GM19468 (cell line): ENCODE data around the gene VSNL1.

Experiments
- ATAC-seq: cut with Tn5 transposase; IDR thresholded peaks from one replicate; pipeline ENCODE4 v1.9.1; 2021; ENCODE audit warnings: mild to moderate bottlenecking, moderate library complexity, moderate number of reproducible peaks; ENCODE audit not compliant: unreplicated experiment; ENCODE audit errors: extremely low read depth

VSNL1 gene

DNA sequence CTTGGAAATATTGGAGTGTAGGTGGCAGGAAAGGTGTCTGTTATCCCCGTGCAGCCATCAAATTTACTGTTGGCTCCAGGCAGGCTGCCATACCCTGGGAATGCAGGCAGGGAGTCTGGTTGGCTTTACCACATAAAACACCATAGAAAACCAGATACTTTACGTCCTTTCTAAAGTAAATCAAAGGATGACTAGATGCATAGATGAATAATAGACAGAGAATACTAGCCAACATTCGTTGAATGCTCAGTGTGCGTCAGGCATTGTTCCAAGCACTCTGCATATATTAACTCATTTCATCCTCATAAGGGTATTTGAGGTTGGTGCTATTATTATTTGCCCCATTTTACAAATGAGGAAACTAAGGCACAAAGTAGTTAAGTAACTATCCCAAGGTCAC lies 65.2 kb downstream of the VSNL1 start:
- no peak for ATAC-seq

DNA sequence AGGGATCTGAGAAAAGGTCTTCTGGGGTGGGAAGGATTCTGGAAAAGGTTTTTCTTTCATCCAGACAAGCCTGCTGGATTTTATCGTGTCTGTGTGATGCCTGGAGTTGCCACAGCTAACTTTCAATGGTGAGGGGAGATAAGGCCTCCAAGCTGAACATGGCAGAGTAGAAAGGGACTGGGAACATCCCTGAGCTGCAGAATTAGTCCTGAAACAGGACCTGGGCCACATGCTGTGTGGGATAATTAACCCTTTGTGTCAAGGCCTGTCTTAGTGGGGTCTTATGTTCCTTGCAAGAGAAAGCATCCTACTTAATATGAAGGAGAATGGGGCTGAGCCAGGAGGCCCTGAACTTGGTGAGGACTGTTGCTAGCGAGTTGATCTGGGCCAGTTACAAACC lies 66.4 kb downstream of the VSNL1 start:
- ATAC-seq: no peak

DNA sequence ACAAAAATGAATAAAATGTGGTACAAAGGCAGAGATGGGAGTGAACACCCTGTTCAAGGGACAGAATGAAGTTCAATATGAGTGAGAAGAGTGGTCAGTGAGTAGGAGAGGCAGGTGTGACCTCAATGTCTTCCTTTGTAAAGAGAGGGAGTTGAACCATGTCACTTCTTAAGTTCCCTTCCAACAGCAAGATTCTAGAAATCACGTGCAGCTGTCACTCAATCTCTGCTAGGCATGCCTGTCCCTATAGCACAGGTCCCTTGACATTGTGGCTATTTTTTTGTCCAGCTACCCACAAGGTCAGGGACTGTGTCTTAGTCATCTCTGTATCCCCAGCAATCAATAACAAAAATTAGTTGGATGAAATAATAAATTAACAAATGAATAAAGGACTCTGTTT lies 66.9 kb downstream of the VSNL1 start:
- ATAC-seq: no peak

DNA sequence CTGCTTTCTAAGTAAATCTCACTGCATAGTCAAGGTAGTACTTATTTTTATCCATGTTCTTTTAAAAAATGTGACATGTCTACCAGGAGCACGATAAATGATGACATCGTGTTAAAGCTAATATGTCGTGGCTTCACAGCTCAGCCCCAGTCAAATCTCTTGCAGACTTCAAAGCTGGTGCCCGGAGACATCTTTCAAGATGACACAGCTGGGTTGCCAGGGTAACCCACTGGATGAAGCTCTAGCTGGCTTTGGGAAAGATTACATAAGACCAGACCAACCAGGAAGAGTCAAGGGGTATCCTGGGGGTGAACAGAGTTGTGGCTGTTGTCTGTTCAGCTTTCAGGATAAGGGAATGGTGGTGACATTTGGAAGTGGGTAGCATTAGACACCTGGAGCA lies 67.8 kb downstream of the VSNL1 start:
- ATAC-seq: no peak

DNA sequence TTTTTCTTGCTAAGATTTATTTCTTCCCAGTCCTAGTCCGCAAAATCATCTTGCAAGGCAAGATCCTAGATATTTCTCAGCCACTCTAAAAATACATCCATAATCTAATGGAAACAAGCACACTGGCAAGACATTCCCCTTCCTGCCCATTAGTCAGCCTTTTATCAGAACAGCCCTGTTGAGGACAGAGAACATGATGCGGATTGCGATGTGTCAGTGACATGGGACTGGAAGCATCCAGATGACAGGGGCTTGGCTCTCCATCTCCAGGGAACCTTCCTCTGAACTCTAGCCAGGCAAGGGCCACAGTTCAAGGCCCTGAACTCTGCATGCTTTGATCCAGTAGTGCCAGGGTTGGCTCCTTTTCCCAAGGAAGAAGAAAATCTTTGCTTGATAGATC lies 70.0 kb downstream of the VSNL1 start:
- no peak for ATAC-seq

DNA sequence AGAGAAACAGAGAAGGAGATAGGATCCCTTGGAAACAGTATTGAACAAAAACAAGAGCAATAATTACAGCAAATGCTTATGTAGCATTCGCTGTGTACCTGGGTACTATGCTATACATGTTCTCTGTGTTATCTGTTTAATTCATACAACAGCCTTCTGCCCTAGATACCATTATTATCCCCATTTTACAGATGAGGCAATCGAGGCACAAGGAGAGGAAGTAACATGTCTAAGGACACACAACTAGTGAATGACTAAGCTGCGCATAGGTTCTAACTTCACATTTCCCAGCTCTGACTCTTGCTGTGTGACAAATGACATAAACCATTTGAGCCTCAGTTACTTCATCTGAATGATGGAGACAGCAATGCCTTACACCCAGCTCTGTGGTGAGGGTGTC lies 70.5 kb downstream of the VSNL1 start:
- no peak for ATAC-seq

DNA sequence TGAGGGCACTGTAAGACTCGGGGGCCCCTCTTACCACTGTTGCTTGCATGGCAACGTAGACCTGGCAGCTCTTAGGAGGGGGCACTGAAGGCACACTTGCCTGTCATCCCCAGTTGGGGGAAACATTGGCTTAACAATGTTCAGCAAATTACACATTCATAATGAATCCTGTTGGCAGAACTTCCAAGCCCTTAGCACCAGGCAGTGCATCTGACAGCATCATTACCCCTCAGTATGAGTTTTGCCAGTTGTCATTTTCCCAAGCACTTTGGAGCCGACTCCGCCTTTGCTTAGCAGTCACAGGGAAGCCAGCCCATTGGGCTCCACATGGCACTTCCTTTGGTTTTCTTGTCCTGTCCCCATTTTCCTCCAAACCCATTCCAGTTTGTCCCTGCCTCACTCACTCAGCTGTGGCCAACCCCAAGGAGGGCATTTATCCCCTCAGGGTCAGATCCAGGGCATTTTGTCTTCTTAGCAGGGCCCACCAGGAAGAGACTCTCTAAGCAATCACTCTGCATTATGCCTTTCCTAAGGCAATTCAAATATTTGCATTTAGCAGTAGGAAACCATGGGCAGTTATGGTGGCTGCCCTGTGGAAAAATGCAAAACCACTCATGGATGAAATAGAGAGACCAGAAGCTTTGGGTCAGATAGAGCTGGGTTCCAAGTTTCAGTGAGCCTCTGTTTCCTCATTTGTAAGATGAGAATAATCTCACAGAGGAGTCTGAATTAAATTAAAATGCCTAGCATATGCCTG lies 73.9 kb downstream of the VSNL1 start:
- ATAC-seq: no peak

DNA sequence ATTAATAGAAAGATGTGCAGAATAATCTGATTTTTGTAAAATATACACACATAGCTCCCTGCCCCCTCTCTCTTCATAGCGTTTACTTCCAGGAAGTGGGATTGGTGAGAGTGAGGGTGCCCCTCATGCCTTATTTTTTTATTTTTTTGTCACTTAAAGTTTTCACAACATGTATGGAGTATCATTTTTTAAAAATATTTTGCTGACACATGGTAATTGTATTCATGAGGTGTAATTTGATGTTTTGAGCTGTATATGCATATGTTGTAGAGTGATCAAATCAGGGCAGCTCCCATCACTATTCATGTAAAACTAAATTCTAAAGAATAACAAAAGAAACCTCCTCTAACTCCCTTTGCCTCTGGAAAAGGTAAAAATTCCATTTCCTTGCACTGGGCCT lies 74.7 kb downstream of the VSNL1 start:
- ATAC-seq: no peak

DNA sequence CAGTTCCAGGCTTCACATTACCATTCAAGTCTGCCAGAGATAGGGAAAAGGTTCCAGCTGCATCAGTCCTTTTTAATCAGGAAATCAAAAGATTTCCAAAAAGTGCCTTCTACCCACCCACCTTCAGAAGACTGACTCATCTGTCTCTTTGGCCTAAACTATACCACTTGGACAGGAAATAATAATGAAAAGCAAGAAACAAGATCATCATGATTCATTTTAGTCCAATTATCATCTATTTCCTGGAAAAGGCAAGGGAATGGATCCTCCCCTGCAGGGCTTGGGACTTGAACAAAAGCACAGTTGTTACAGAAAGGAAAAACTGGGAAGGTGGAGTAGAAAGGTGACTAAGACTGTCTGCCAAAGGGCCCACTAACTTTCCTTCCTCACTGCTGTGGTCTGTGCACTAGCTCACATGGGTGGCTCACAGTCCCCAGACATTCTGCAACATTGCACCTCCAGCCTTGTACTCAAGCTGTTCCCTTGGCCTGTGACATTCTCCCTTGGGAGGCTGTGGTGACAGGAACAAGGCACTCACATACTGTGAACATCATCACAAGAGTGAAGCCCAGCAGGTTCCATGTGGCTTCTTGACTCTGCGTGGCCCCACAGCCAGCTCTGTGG lies 75.3 kb downstream of the VSNL1 start:
- no peak for ATAC-seq

DNA sequence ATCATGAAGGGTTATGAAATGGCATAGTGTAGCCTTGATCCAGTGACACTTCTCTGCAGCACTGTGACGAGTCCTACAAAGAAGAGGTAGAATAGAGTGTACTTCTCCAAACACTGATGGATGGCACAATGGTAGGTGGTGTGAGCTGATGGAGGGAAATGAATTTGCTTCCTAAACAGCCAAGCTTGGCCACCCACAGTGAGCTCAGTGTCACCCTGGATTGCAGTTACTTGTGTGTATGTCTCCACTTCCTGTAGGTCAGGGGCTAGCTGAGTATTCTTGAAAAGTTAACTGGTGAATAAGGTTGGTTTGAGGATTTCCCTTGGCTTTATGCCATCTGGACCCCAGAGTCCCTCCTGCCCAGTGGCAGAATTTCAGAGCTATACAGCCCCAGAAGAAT lies 75.9 kb downstream of the VSNL1 start:
- no peak for ATAC-seq

DNA sequence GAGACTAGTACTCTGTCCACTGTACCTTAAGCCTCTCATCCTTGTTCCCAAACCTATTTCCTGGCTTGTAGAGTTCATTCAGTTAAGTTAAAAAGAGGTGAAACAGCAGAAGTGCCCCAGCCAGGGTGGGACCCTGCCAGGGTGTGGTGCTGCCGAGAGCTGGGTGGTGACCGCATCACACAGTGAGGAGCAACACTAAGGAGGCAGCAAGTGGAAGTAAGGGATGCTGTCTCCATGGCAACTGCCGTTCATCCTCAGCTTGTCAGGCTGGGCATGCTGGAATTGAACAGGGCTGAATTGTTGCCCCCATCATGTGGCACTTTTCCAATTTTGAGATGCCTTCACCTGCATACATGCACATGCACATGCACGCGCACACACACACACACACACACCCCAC lies 77.0 kb downstream of the VSNL1 start:
- ATAC-seq: no peak

DNA sequence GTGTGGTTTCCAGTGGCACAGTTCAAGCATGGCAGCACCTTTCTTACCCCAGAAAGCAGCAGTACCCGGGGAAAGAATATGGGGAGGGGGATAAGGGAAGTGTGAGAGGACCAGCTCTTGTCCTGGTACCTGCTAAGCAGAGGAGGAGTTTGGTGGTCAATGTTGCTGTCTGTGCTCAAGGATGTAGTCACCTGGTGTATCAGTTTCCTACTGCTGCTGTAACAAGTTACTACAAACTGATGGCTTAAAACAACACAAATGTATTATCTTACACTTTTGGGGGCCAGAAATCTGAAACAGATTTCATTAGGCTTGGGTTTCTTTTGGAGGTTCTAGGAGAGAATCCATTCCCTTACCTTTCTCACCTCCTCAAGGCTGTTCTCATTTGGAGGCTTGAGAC lies 77.5 kb downstream of the VSNL1 start:
- no peak for ATAC-seq

DNA sequence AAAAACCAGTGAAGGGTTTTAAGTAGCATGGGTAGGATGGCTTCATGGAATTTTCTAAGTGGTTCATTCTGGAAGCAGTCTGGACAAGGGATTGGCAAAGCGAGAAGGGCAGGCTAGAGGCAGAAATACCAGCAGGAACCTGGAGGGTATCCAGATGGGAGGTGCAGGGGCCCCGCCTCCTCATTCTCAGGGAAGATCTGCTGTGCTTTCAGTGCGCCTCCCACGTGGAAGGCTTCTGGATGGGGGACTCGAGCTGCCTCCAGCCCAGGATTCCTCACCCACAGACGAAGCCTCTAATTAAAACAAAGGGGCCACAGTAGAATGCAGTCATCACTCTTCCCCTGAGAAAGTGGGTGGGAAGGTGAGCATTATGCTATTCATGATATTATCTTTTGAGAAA lies 79.8 kb downstream of the VSNL1 start:
- ATAC-seq: no peak

DNA sequence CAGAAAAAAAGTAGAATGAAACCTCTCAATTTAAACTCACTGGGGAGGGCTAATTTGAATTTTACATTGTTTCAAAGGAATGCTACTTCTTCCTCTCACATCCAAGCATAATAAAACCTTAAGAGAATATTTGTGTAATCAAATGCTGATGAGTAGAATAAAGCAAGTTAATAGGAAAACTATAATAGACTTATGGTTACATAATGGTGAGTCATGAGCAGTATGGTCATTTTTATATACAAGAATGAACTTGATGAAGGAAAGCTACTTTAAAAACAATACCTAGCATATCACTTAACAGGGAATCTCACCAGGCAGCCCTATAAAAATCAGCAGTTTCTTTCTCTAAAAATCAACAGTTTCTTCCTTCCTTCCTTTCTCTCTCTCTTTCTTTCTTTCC lies 80.3 kb downstream of the VSNL1 start:
- no peak for ATAC-seq

DNA sequence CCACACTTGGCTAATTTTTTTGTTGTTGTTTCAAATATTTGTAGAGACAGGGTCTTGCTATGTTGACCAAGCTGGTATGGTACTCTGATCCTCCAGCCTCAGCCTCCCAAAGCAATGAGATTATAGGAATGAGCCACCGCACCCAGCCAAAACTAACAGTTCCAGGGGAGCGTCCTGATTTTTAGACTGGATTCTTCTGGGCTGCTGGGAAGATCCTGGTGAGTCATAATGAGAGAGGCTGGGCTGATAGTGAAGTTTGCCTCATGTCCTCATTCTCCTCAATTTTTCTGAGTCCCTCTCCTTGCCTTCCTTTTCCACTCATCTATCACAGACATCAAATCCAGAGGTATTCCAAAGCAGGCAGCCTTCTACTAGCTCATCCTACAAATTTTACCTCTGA lies 81.3 kb downstream of the VSNL1 start:
- no peak for ATAC-seq

DNA sequence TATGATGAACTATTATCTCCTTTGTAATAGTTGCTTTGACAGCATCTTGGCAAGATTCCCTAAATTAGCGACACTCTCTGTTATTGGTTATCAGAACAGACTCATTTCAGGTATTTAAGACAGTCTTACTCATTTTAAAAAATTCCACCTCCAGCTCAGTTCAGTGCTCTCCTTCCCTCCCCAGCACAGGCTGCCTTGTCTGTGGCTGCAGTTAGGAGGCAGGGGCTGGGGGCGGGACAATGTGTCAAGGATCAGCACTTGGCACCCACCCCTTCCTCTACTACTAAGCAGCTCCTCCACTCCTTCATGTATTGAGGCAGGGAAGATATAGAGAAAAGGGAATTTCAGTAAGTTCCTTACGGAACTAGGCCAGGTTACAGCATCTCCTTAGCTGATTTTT lies 85.0 kb downstream of the VSNL1 start:
- no peak for ATAC-seq

DNA sequence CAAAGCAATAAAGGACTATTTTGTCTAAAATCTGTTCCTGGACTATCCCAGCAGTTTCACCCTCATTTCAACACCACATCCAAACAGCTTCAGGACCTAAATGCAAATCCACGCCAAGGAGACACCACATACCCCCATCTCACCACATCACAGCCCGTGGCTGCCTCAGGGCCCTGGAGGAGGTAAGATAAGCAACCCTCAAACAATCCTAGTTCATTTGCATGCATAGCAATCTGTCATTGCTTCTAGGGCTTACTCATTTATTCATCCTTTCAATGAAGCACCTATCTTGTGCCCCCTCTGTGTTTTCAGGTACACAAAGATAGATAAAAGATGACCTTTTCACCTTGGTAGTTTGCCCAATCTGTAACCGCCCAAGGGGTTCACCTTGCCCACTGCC lies 86.5 kb downstream of the VSNL1 start:
- ATAC-seq: no peak

DNA sequence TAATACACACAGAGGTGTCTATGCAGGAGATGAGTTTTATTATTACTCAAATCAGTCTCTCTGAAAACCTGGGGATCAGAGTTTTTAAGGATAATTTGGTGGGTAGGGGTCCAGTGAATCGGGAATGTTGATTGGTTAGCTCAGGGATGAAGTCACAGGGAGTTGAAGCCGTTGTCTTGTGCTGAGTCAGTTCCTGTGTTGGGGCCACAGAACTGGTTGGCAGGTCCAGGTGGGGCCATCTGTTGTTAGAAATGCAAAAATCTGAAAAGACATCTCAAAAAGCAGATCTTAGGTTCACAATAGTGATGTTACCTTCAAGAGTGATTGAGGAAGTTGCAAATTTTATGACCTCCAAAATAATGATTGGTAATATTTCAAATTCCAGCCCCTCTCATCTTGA lies 86.9 kb downstream of the VSNL1 start:
- no peak for ATAC-seq

DNA sequence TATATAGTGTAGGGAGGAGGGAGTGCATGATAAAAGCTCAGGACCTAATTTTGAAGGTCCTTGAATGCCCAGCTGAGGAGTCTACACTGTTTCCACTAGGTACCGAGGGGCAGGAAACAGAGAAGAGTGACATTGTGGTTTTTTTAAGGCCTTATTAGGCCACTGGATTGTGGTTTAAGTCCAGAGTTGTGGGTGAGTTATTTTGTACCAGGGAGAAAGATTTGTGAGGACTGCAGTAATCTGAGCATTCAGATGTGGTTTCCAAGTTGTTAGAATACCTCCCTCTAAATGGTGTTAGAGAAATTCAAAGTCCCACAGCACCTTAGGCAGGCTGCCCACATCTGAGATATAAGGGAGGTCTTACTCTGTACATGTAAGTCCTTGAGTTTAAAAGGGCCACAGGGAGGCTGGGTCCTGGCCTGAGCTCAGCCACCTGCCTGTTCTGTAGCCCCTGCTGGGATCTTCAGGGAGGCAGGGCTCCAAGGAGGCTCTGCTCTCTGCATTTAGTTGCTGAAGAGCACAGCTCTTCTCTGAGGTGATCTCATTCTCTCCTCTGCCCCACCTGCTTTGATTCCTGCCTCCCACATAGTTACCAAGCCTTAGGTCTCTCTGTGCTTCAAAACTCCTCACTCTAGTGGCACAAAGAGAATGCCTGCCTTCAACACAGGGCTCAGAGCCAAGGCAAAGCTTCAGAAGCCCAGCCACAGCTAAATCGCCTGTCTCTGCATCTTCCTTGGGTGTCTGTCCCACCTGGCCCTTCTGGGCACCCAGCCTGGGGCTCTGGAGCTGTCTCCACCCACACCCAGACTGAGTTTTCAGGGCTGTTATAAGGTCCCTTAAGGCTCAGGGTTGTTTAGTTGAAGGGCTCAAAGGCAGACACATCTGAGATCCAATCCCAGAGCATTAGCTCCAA lies 88.1 kb downstream of the VSNL1 start:
- peak; percentile 25 for ATAC-seq

DNA sequence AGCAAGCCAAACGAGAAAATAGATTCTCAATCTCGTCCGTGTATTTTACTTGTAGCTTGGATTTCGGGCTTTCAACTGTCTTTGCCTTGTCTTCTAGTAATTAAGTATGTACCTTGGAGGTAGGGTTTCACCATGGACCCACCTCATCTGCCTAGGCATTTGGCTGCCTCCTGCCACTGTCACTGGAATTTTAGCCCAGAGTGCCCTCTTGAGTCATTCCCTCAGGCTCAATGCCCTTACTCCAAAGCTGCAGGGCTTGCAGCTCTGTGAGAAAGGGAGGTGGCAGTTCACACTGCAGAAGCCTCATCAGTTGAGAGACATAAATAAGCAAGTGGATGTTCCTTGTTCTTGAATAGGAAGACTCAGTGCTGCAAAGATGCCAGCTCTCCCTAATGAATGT lies 89.6 kb downstream of the VSNL1 start:
- no peak for ATAC-seq

DNA sequence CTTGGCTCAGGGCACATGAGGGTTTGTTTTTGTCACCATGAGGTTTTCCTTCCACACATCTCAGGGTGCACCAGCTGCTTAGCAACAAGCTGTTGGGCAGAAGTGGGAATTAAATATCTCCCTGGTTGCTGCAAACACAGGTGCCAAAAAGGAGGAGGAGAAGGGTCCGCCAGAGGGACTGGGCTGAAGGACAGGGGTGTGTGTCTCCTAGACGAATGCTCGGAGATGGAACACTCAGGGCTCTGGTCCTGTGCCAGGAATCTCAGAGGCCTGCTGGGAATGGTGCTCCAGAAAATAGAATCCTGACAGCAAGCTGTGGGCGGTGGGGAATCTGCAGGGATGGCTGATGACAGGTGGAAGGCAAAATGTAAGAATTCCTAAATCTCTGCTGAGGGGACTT lies 94.5 kb downstream of the VSNL1 start:
- ATAC-seq: no peak
